ENCODE data around the gene PDGFB.

GRCh38 chr22:39284983-39285382, 40.2 kb upstream of the PDGFB start:
- TF ChIP-seq, protein P1, sequence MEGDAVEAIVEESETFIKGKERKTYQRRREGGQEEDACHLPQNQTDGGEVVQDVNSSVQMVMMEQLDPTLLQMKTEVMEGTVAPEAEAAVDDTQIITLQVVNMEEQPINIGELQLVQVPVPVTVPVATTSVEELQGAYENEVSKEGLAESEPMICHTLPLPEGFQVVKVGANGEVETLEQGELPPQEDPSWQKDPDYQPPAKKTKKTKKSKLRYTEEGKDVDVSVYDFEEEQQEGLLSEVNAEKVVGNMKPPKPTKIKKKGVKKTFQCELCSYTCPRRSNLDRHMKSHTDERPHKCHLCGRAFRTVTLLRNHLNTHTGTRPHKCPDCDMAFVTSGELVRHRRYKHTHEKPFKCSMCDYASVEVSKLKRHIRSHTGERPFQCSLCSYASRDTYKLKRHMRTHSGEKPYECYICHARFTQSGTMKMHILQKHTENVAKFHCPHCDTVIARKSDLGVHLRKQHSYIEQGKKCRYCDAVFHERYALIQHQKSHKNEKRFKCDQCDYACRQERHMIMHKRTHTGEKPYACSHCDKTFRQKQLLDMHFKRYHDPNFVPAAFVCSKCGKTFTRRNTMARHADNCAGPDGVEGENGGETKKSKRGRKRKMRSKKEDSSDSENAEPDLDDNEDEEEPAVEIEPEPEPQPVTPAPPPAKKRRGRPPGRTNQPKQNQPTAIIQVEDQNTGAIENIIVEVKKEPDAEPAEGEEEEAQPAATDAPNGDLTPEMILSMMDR (IDR thresholded peaks at IDR 0.05) = no peak
- TF ChIP-seq SIN3A (IDR thresholded peaks at IDR 0.05; ENCODE audit: borderline replicate concordance, insufficient read depth, low read depth, low read length) = no peak
